GM19468 (cell line): ENCODE data around the gene KRTAP10-8.
"Not testable (repeated sequence)": the region's sequence is repeated elsewhere in the genome, so short reads cannot be mapped to it uniquely, and the experiment has no call there.

ENCODE experiments used
- ATAC-seq: cut with Tn5 transposase; IDR thresholded peaks from one replicate; pipeline ENCODE4 v1.9.1; 2021; ENCODE audit warnings: mild to moderate bottlenecking, moderate library complexity, moderate number of reproducible peaks; ENCODE audit not compliant: unreplicated experiment; ENCODE audit errors: extremely low read depth

The KRTAP10-8 gene

DNA sequence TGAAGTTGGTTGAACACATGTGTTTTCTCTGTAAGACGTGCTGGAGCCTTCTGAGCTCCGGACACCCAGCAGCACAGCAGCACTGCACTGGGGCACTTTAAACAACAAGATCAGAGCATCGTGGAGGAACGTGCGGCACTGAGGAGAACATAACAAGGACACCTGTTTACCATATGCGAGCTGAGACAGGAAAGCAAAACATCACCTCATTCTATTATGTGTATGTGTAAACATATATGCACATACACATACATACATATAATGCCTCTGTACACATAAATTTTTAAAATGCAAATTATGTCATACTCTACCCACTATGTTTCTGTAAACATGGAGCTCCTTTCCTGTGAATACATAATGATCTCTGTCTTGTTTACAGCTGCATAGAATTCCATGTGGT, 16.4 kb upstream of the KRTAP10-8 start:
- no peak for ATAC-seq

DNA sequence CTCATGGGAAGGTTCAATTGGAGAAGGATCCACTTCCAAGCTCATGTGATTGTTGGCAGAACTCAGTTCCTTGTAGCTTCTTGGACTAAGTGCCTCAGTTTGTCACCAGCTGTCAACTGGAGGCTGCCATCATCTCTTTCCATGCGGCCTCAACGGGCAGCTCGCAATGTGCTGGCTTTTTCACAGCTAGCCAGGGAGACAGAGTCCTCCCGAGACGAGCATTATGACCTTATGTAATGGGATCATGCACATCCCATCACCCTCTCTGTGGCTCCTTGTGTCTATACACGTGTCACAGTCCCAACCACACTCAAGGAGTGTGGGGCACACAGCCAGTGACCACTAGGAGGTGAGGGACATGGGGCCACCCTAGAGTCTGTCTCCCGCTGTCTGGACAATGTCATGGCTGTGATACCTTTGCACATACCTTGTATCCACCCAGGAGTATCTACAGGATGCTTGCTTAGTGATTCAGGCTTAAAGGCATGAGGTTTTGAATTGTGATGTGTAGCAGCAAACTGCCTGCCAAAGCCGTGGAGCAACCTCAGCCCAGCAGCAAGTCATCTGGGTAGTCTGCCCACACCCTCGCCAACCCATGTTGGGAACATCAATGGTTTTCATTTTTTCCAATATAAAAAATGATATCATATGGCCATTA, 15.7 kb upstream of the KRTAP10-8 start:
- ATAC-seq = no peak

DNA sequence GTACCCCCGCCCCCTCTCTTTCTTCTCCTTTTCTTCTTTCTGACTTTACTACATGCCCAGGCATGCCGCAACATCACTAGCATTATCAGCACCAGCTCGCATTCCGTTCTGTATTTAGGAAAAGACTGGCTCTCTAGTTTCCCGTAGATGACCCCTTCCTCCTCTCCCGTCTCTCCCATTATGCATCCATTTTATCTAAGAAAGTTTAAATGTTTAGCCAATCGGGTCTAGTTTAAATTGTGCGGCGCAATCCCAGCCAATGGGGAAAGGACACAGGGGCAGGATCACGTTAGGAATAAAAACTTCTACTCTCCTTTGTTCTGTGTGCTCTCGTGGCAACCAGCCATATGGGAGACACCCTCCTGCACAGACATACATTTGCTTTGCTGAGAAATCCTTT, 13.8 kb upstream of the KRTAP10-8 start:
- no peak for ATAC-seq

DNA sequence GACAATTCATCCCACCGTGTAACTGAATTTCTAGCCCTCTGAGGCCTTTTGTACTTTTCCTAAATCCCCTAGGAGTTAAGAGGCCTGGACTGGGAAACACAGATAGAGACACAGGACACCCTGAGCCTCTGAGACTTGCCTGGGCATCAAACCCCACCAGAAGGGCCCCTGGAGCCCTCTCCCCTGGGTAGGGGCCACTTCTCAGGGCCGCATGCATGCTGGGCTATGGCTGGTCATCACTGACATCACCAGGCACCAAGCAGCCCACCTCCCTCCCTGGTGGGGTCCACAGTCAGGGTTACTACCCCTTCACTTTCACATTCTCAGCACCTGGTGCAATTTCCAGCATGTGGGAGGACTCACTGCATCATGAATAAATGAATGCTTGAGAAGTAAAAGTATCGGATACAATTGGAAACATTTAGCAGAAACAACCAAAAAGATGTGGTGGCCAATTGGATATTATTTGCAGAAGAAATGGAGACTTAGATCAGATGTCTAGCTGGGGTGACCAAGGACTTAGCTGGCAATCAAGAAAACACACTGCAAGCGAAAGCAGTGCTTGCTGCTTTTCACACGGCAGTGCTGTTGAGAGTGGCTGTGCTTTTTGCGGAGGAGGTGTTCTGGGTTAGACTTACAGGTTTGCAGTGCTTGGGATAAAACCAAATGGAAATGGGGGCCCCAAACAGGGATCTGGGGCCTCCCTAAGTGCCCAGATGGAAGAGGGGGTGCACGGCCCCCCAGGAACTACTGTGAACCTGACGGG, 12.4 kb upstream of the KRTAP10-8 start:
- no peak for ATAC-seq

DNA sequence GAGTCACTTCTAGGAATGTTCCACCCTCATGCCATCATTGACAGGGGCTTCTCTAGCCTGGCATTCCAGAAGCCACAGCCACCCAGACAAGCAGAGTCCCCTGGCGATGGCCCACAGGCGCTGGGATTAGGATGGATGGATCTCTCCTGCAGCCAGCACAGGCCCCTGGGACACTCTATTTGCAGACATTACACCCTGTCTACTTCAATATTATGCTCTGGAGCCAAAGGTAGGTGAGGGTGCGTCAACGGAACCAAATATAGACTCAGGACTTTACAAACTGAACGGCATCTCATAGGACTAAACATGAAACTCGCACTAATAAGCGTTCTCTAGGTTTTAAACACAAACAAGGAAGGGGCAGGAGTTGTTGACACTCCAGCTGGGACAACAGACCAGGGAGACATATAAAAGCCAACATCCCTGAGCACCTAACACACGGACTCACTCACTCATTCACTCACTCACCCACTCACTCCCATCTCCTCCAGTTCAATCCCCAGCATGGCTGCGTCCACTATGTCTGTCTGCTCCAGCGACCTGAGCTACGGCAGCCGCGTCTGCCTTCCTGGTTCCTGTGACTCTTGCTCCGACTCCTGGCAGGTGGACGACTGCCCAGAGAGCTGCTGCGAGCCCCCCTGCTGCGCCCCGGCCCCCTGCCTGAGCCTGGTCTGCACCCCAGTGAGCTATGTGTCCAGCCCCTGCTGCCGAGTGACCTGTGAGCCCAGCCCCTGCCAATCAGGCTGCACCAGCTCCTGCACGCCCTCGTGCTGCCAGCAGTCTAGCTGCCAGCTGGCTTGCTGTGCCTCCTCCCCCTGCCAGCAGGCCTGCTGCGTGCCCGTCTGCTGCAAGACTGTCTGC, 11.5 kb upstream of the KRTAP10-8 start, which contains the start of gene KRTAP10-7:
TSS of gene KRTAP10-7 (plus strand) at position 480 of the 861 bp plus-strand sequence. CDS start at position 505, 25 bp downstream.
- not testable (repeated sequence) for ATAC-seq

DNA sequence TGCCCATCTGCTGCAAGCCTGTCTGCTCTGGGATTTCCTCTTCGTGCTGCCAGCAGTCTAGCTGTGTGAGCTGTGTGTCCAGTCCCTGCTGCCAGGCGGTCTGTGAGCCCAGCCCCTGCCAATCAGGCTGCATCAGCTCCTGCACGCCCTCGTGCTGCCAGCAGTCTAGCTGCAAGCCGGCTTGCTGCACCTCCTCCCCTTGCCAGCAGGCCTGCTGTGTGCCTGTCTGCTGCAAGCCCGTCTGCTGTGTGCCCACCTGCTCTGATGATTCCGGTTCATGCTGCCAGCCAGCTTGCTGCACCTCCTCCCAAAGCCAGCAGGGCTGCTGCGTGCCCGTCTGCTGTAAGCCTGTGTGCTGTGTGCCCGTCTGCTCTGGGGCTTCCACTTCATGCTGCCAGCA, 10.8 kb upstream of the KRTAP10-8 start:
- ATAC-seq = not testable (repeated sequence)

DNA sequence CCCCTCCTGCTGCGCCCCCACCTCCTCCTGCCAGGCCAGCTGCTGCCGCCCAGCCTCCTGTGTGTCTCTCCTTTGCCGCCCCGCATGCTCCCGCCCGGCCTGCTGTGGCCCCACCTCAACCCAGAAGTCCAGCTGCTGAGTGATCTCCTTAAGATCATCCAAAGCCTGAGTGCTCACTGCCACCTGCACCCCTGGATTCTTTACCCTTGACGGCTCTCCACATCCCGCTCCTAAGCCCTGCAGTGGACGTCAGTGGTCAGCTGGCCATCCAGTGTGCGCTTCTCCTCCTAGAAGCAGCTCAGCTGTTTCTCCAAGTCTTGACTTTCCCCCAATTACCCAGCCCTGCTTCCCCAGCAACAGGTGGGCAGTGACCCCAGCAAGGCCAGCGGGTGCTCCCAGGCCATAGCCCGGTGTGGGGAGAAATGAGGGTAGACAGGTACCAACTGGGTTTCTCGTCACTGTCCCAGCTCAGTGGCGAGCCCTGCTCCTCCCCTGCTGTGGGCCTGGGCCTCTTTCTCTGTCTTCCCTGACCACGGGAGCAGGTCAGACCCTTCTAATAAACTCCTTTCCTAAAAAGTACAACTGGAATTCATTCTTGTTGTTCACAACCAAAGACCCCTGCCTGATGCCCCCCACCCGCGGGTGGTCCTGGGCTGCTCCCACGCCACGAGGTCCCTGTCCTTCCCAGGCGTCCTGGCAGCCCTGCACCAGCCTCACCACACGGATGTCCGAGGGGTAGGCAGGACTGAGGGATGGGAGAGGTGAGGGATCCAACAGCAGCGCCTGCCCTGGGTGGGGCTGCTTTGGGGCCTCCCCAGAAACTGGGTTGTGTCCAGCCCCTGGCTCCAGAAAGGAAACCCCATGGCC, 10.1 kb upstream of the KRTAP10-8 start:
- ATAC-seq = no peak

DNA sequence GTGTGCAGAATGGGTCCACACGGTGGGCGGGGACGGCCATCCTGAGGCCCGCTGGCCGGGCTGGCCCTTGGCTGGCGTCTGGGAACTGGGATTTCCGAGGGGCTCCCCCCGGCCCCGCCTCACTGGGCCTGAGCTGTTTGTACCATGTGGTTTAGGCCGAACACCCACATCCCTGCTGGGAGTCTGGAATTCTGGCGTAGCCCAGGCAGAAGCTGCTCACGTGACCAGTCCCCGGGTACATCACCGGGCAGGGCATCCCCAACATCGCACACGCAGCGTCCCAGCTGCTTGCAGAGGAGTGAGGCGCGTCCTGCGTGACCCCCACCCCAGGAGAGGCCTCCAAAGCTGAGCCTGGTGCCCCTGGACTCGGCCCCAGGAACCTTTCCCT, 9.4 kb upstream of the KRTAP10-8 start:
- no peak for ATAC-seq

DNA sequence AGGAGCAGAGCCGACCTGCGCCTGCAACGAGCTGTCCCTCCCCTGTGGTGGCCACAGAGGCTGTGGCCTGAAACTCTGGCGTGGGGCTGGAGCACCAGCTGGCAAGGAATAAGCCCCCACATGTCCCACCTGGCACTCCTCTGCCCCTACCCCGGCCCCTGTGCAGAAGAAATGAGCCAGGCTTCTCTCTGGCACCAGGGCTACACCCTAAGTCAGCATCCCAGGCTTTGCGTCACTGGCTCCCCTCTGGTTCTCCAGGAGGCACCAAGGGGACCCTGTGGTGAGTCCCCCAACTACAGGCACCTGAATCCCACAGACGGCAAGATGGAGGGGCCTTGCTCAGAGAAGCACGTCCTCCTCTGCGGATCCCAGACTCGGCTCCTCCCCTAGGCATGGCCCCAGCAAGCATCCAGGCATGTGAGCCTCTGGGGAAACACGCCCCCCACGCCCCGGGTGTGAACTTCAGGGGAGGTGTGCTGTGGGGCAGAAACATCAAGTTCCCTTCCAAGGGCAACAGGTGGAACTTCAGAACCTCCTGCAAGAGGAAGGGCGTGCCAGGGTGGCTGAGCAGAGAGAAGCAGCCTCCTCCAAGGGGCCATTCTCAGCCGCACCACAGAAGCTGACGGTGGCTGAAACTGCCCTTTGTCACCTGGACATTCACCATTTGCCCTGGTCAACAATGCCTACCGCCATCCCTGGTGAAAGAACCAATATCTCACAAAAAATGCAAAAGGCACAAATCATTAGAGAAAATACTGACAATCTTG, 8.6 kb upstream of the KRTAP10-8 start:
- no peak for ATAC-seq

DNA sequence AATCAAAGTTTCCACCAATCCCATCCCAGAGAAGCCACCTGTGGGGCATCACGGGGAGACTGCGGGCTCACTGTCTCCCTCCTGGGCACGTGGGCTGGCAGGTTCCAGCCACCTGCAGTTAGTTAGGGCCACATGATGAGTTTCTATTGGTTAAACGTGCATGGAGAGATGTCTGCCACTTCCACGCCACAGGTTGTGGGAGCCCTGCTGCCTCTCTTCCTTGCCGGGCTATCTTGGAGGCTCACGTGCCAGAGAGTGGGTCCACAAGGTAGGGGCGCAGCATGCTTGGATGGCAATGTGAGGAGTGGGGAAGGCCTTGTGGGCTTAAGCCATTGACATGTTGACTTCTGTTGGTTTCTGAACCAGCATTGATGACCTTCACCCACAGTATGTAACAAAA, 8.0 kb upstream of the KRTAP10-8 start:
- ATAC-seq = no peak

DNA sequence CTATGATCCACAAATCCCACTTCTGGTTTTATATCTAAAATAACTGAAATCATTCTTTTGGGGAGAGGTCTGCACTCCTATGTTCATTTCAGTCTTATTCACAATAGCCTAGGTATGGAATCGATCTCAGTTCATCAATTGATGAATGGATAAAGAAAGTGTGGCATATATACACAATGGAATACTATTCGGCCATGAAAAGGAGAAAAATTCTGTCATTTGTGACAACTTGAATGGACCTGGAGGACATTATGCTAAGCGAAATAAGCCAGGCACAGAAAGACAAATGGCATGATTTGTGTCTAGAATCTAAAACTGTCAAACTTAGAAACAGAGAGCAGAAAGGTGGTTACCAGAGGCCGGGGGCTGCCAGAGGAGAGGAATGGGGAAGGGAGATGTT, 5.4 kb upstream of the KRTAP10-8 start:
- ATAC-seq = no peak

DNA sequence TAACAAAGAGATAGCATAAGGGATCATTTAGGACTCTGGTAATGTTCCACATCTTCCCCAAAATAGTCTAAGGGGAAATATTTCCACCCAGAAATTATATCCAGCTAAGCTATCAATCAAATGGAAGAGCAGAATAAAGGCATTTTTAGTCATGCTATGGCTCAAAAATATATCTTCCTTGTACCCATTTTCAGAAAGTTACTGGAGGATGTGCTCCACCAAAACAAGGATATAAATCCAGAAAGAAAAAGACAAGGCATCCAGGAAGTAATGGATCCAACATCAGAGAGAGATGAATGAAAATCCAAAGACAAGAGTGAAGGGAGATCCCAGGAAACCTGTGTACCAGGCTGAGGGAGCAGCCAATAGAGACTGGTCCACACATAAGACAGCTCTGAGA, 2.7 kb upstream of the KRTAP10-8 start:
- ATAC-seq = no peak

DNA sequence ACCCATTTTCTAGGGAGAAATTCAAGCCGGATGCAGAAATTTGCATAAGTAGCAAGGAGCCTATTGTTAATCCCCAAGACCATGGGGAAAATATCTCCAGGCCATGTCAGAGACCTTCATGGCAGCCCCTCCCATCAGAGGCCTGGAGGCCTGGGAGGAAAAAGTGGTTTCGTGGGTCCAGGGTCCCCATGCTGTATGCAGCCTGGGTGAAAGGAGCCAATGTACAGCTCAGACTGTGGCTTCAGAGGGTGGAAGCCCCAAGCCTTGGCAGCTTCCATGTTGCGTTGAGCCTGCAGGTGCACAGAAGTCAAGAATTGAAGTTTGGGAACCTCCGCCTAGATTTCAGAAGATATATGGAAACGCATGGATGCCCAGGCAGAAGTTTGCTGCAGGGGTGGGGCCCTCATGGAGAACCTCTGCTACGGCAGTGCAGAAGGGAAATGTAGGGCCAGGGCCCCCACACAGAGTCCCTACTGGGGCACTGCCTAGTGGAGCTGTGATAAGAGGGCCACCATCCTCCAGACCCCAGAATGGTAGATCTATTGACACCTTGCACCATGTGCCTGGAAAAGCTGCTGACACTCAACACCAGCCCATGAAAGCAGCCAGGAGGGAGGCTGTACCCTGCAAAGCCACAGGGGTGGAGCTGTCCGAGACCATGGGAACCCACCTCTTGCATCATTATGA, 1.6 kb upstream of the KRTAP10-8 start:
- ATAC-seq = not testable (repeated sequence)

DNA sequence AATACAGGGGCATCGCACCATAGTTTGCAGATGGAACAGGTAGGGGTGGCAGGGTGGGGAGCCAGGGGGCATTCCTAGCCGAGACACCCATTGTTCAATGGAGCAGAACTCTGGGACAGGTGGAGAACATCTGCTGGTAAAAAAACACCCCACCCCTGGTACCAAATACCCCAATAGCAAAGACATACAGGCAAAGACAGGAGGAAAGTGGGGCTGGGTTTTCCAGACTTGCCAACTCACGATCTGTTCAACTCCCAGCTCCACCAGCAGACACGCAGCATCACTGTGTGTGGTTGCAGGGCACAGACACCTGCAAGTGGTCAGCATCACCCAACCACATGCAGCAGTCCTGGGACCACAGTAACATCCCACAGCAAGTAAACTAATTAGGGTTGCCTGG, 328 bp upstream of the KRTAP10-8 start:
- no peak for ATAC-seq

DNA sequence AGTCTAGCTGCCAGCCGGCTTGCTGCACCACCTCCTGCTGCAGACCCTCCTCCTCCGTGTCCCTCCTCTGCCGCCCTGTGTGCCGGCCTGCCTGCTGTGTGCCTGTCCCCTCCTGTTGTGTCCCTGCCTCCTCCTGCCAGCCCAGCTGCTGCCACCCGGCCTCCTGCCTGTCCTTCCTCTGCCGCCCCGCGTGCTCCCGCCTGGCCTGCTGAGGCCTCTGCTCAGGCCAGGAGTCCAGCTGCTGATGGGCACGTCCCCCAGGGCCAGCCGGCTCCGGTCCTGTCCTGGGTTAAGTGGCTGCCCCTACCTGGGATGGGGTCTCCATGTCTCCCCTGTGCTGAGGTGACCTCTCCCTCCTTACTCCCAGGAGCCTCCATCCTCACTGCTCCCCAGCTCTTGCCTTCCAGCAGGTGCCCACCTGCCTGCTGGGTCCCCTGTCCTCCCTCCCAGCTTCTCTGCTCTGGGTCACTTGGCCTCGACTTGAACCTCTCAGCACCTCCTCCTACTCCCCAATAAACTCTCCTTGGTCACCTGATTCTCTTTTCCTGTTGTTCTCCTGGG, 870 bp downstream of the KRTAP10-8 start:
- ATAC-seq = no peak

DNA sequence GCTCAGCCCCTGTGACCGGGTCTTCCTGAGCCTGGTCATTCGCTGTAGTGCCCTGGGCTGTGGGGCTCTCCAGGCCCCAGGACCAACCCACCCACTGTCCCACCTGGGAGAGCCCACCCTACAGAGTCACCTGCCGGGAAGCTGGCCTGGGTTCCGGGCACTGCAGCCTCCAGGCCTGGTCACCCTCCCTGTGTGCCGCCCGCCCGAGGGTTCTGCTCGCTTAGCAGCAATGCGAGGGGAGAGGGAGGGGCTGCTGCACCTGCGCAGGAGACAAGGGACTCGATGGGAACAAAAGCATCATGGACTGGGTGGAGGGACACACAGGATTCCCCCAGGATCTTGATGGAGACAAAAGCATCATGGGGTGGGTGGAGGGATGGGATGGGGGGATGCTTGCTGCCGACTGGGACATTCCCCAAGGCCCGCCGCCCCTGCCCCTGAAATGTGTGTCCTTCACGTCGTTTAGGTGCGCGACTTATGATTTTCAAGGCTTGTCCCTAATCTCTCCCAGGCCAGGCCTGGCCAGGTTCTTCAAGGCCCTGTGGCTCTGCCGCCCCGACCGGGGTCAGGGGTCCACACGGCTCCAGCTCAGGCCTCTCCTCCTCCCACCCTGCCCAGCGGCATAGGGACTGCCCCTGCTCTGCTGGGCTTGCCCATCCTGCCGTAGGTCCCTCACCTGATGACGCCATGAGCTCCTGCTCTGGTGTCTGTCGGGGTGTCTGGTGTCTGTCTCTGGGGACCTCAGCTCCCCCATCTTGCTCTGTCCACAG, 1.7 kb downstream of the KRTAP10-8 start:
- ATAC-seq = no peak

DNA sequence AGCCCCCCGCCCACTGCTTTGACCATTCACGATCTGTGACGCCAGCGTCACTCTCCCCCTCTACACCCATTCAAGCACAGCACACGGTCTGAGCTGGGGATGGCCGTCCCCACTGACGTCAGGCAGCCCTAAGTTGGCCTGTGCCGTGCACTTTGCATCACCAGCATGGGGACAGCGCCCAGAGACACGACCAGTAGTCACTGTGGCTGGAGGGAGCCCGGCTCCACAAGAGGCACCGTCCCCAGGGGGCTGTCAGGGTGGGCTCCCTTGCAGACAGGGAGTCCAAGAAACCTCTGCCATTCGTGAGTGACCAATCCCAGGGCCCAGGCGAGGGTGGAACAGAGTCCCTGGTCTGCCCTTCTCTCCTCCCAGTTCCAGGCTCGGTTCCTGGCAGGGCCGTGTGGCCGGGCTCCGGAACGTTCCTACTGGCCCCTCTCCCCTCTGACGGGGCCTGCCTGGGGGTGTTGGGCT, 2.3 kb downstream of the KRTAP10-8 start:
- ATAC-seq = no peak
